Measurements from ENCODE around the gene TDRD15. TPM values are rescaled to one million over a fixed set of nuclear protein-coding genes. Genes with fewer than 3 reads are reported as not detected.

The TDRD15 gene
- total RNA-seq, 1 experiment from 2014 or later = not detected

- no peak overlapping the region for H3T11ph ChIP-seq (ENCODE audit: low read length)
- no peak overlapping the region for H4K8ac ChIP-seq (replicated peaks; ENCODE audit: insufficient read length, low read depth, low read length)
- no peak overlapping the region for H2AK5ac ChIP-seq (ENCODE audit: insufficient read length, low read length)
- Mint-ChIP-seq H3K27ac (no peak overlapping the region), H3K27me3 (ENCODE audit: low read depth) (no peaks in the 10 kb centered on the region), H3K9me3 (no peaks in the 10 kb centered on the region), H3K36me3 (ENCODE audit: insufficient read depth in 1 of 3, low read depth in 3 of 3) (no peaks in the 10 kb centered on the region), H3K4me1 (peaks cover 6 to 10% of the 10 kb centered on the region in 2 experiments), H3K4me3 (no peak overlapping the region)
- H4K91ac ChIP-seq (ENCODE audit: insufficient read length, low read depth, low read length) = no peak overlapping the region
- no peak overlapping the region for H2BK12ac ChIP-seq (ENCODE audit: insufficient read length, low read depth, low read length)
- H3K18ac ChIP-seq (ENCODE audit: insufficient read length, low read depth, low read length) = no peak overlapping the region
- H2BK5ac ChIP-seq (ENCODE audit: insufficient read length, low read length) = no peak overlapping the region
- no peak overlapping the region for H3K4me2 ChIP-seq (ENCODE audit: insufficient read depth, insufficient read length, low read length)
- H3K14ac ChIP-seq (ENCODE audit: insufficient read depth, low read length) = no peak overlapping the region
- WGBS (ENCODE audit: extremely low coverage, insufficient read length, low lambda C conversion rate) = no CpG with 5 or more reads among the region's 3 CpGs
- no peak for DNase-seq
- TF ChIP-seq, protein P1, sequence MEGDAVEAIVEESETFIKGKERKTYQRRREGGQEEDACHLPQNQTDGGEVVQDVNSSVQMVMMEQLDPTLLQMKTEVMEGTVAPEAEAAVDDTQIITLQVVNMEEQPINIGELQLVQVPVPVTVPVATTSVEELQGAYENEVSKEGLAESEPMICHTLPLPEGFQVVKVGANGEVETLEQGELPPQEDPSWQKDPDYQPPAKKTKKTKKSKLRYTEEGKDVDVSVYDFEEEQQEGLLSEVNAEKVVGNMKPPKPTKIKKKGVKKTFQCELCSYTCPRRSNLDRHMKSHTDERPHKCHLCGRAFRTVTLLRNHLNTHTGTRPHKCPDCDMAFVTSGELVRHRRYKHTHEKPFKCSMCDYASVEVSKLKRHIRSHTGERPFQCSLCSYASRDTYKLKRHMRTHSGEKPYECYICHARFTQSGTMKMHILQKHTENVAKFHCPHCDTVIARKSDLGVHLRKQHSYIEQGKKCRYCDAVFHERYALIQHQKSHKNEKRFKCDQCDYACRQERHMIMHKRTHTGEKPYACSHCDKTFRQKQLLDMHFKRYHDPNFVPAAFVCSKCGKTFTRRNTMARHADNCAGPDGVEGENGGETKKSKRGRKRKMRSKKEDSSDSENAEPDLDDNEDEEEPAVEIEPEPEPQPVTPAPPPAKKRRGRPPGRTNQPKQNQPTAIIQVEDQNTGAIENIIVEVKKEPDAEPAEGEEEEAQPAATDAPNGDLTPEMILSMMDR (conservative IDR thresholded peaks at IDR 0.05) = no peak
- H3K79me2 ChIP-seq (ENCODE audit: insufficient read depth, low read length) = no peaks in the 10 kb centered on the region
- H3K27me3 ChIP-seq (ENCODE audit: insufficient read depth, low read length) = no peaks in the 10 kb centered on the region
- H2BK15ac ChIP-seq (ENCODE audit: low read depth, low read length) = no peak overlapping the region
- no peak overlapping the region for H2BK20ac ChIP-seq (ENCODE audit: low read depth, low read length, poor library complexity, severe bottlenecking)
- H3K9me3 ChIP-seq (ENCODE audit: control insufficient read depth, low read depth, low read length) = no peaks in the 10 kb centered on the region
- no peak overlapping the region for H3K9ac ChIP-seq (ENCODE audit: extremely low read depth, insufficient read length, low read length)
- H2AFZ ChIP-seq (ENCODE audit: low read length) = no peak overlapping the region
- H3K23ac ChIP-seq (ENCODE audit: insufficient read length, low read depth, low read length) = no peak overlapping the region
- no peak overlapping the region for H3K27ac ChIP-seq (ENCODE audit: insufficient read length, low read depth, low read length)
- H3K56ac ChIP-seq (ENCODE audit: insufficient read length, low read depth, low read length) = no peak overlapping the region
- H3K4ac ChIP-seq (ENCODE audit: low read depth, low read length) = no peak overlapping the region
- H4K5ac ChIP-seq (ENCODE audit: insufficient read length, low read depth, low read length) = no peak overlapping the region
- H3K23me2 ChIP-seq (ENCODE audit: insufficient read length, low read depth, low read length, poor library complexity, severe bottlenecking) = no peaks in the 10 kb centered on the region
- no peak overlapping the region for H2BK120ac ChIP-seq (ENCODE audit: low read depth, low read length, poor library complexity, severe bottlenecking)
- no peaks in the 10 kb centered on the region for H4K20me1 ChIP-seq (ENCODE audit: control insufficient read depth, insufficient read depth, insufficient read length)
- no peaks in the 10 kb centered on the region for H3K79me1 ChIP-seq (ENCODE audit: insufficient read depth, low read depth, low read length, poor library complexity, severe bottlenecking)
- H3K4me1 ChIP-seq (ENCODE audit: insufficient read depth, low read length) = no peaks in the 10 kb centered on the region; the same call in 1 of the 2 replicates
Observed at GRCh38 chr2:21092308-21092869, 31.4 kb upstream of the TDRD15 start.
